ENCODE data around the gene FARSA.
"Not testable (repeated sequence)": the region's sequence is repeated elsewhere in the genome, so short reads cannot be mapped to it uniquely, and the experiment has no call there.

GRCh38 chr19:12915860-12916259, 17.7 kb downstream of the FARSA start:
- not testable (repeated sequence) for TF ChIP-seq CTCF (IDR thresholded peaks at IDR 0.05); PHF8 (IDR thresholded peaks at IDR 0.05; ENCODE audit: borderline replicate concordance, low read depth); CHD2 (IDR thresholded peaks at IDR 0.05; ENCODE audit: low read length, partially characterized antibody); NFE2L2 (conservative IDR thresholded peaks at IDR 0.05; ENCODE audit: low read length); JUN (IDR thresholded peaks at IDR 0.05); TP53 (CRISPR knock-in tag; IDR thresholded peaks at IDR 0.05); RFX5 (IDR thresholded peaks at IDR 0.05)

Data from A549 (cell line).